K562 (cell line): ENCODE data around the gene CEP70. TPM values are rescaled to one million over a fixed set of nuclear protein-coding genes. Genes with fewer than 3 reads are reported as not detected.

Experiments
- ATAC-seq: fragments of 200-7000 bp; cut with Tn5 transposase; 3 replicates; pipeline ENCODE4 v1.9.1; 2020; ENCODE audit warnings: moderate library complexity
- BruUV-seq: library from RNA; stranded (reverse); fragments of 400-500 nt; replicated peaks from 2 replicates; lab custom pipeline; 2021; lab: Mats Ljungman, UMichigan
- CTCF ChIA-PET: fragments of 300-600 bp; formaldehyde crosslinking; extraction: SDS; loops from one replicate; lab custom pipeline; 2021; ENCODE audit warnings: low intra/inter-chr PET ratio; lab: Yijun Ruan, JAX
- POLR2A ChIA-PET: fragments of 300-600, 350-650 bp; sonication (Branson Sonifier 250); formaldehyde crosslinking; extraction: SDS; loops from one replicate; lab custom pipeline; 2021; ENCODE audit warnings: antibody characterized with exemption, inconsistent platforms; lab: Yijun Ruan, JAX
- DNase-seq, 4 experiments: peaks; one replicate each; pipeline versions ENCODE4 v3.0.0 to v3.0.0-alpha.2; 2011 to 2018; ENCODE audit warnings: low spot score in 3 of 4, mixed read lengths in 3 of 4; ENCODE audit errors: extremely low read depth in 1 of 4
- FAIRE-seq: peaks from 2 replicates; lab custom pipeline; 2011; peaks lifted over from hg19 to GRCh38; lab: Jason Lieb, UNC
- H2AFZ ChIP-seq: 2 replicates; pipeline ENCODE4 v1.6.0; 2011; ENCODE audit warnings: low read depth, low read length, control low read depth, inconsistent platforms
- H3K27ac ChIP-seq: fragments of 200-600 bp; 3 replicates; pipeline ENCODE4 v1.8.0; 2011; ENCODE audit warnings: low read depth, mild to moderate bottlenecking, control low read depth, inconsistent platforms, low read length, moderate library complexity, mixed read lengths; ENCODE audit errors: extremely low read depth
- H3K27me3 ChIP-seq, 2 experiments: fragments of 300-600 bp in 1 of 2; 2 replicates in 1 of 2; 3 replicates in 1 of 2; pipeline versions ENCODE4 v1.6.0 to v1.8.0; 2011; ENCODE audit warnings: inconsistent platforms in 2 of 2, low read length in 2 of 2, mild to moderate bottlenecking in 1 of 2, mixed read lengths in 1 of 2, moderate library complexity in 1 of 2; ENCODE audit not compliant: control insufficient read depth in 2 of 2, insufficient read depth in 2 of 2
- H3K36me3 ChIP-seq: fragments of 300-600 bp; 3 replicates; pipeline ENCODE4 v1.8.0; 2011; ENCODE audit warnings: mild to moderate bottlenecking, low read length, inconsistent platforms; ENCODE audit not compliant: control insufficient read depth, insufficient read depth
- H3K4me1 ChIP-seq, 2 experiments: fragments of 200-600 bp in 1 of 2; replicated peaks in 1 of 2; 2 replicates in 1 of 2; 3 replicates in 1 of 2; pipeline versions ENCODE4 v1.5.1 to v1.8.0; 2011; ENCODE audit warnings: inconsistent platforms in 2 of 2, low read length in 2 of 2, mild to moderate bottlenecking in 1 of 2, mixed read lengths in 1 of 2, moderate library complexity in 1 of 2; ENCODE audit not compliant: control insufficient read depth in 2 of 2, insufficient read depth in 2 of 2
- H3K4me2 ChIP-seq: 2 replicates; pipeline ENCODE4 v1.6.1; 2011; ENCODE audit warnings: low read length, control low read depth, inconsistent platforms, mixed read lengths; ENCODE audit not compliant: insufficient read depth
- H3K4me3 ChIP-seq: fragments of 200-600 bp; sonication (generic), shearing (Covaris generic); 2 replicates; pipeline ENCODE4 v1.5.1; 2016; ENCODE audit warnings: control low read depth, inconsistent platforms
- H3K79me2 ChIP-seq: fragments of 200-600 bp; 3 replicates; pipeline ENCODE4 v1.8.0; 2011; ENCODE audit warnings: low read length, inconsistent platforms; ENCODE audit not compliant: control insufficient read depth, insufficient read depth
- H3K9ac ChIP-seq, 2 experiments: 2 replicates each; pipeline versions ENCODE4 v1.6.0 to v1.6.1; 2011; ENCODE audit warnings: low read depth in 2 of 2, low read length in 2 of 2, control low read depth in 1 of 2, inconsistent platforms in 1 of 2, mild to moderate bottlenecking in 1 of 2, mixed read lengths in 1 of 2; ENCODE audit not compliant: insufficient read depth in 1 of 2
- H3K9me1 ChIP-seq: one replicate; pipeline ENCODE4 v1.6.0; 2011; ENCODE audit warnings: inconsistent platforms, mild to moderate bottlenecking, low read length, moderate library complexity; ENCODE audit not compliant: control insufficient read depth, insufficient read depth
- H3K9me3 ChIP-seq: replicated peaks from 2 replicates; pipeline ENCODE4 v1.5.1; 2011; ENCODE audit warnings: low read depth, low read length, inconsistent platforms; ENCODE audit not compliant: control insufficient read depth, insufficient read depth
- H4K20me1 ChIP-seq: replicated peaks from 2 replicates; pipeline ENCODE4 v1.6.1; 2011; ENCODE audit warnings: low read length, inconsistent platforms, mixed read lengths; ENCODE audit not compliant: control insufficient read depth, insufficient read depth
- ARID2 ChIP-seq: fragments of 450-650 bp; IDR thresholded peaks from 2 replicates; pipeline ENCODE4 v1.6.1; 2017; ENCODE audit warnings: antibody characterized with exemption, mild to moderate bottlenecking
- CC2D1A ChIP-seq: fragments of 450-650 bp; IDR thresholded peaks from 2 replicates; pipeline ENCODE4 v1.6.1; 2017; ENCODE audit warnings: mild to moderate bottlenecking
- CSDE1 ChIP-seq, 2 experiments: fragments of 450-650 bp; IDR thresholded peaks; 2 replicates each; pipeline ENCODE4 v1.6.1; 2016; ENCODE audit warnings: mild to moderate bottlenecking in 1 of 2
- LEF1 ChIP-seq: fragments of 450-650 bp; IDR thresholded peaks from 2 replicates; pipeline ENCODE4 v1.6.1; 2016; ENCODE audit warnings: mild to moderate bottlenecking
- RBM34 ChIP-seq: fragments of 200-400 bp; formaldehyde crosslinking; IDR thresholded peaks from 2 replicates; pipeline ENCODE4 v1.6.1; 2018; ENCODE audit warnings: low read length, borderline replicate concordance; ENCODE audit not compliant: insufficient read depth
- SNAPC5 ChIP-seq: fragments of 250-450 bp; sonication (Bioruptor Pico); IDR thresholded peaks from 2 replicates; pipeline ENCODE4 v1.8.0; 2021; ENCODE audit warnings: moderate library complexity, mild to moderate bottlenecking, inconsistent platforms
- ZHX1 ChIP-seq: fragments of 150-350 bp; conservative IDR thresholded peaks from 2 replicates; pipeline ENCODE4 v1.6.1; 2014; ENCODE audit warnings: low read length
- ZNF449 ChIP-seq: fragments of 250-450 bp; sonication (Bioruptor Pico); IDR thresholded peaks from 2 replicates; pipeline ENCODE4 v1.8.0; 2022; ENCODE audit warnings: moderate library complexity, mild to moderate bottlenecking, inconsistent platforms
- WGBS: fragments of 100-300 bp; shearing (Covaris generic); methylation state at CpG from one replicate; pipeline ENCODE4 v1.1.6; 2016; ENCODE audit warnings: low coverage, mixed read lengths; ENCODE audit not compliant: insufficient coverage; ENCODE audit errors: missing lambda C conversion rate; 5-methylcytosine and 5-hydroxymethylcytosine counted together
- in situ Hi-C: fragments of 300-500 bp; cut with MboI; formaldehyde crosslinking; loops from 4 replicates; pipeline ENCODE4 v1.15.0; 2018; ENCODE audit warnings: inconsistent platforms, mixed read lengths
- intact Hi-C: fragments of 100-400 bp; cut with micrococcal nuclease; formaldehyde crosslinking; loops from 2 replicates; pipeline ENCODE4 v1.14.2; 2022
- polyA plus RNA-seq, 8 experiments: library from polyadenylated mRNA; depleted of rRNA in 4 of 8; stranded (reverse) in 5 of 8; unstranded in 3 of 8; fragments of >200 nt; fragmentation: Nextera tagmentation in 2 of 8; fragmentation: Illumina TruSeq in 1 of 8; extraction: Ambion mirVana in 2 of 8; extraction: Trizol in 1 of 8; gene quantifications; 2 replicates each; pipeline versions ENCODE4 v1.2.1 to v1.2.3, GENCODE V29; 2011 to 2014; ENCODE audit warnings: inconsistent platforms in 1 of 8, missing spikeins in 1 of 8
- total RNA-seq, 7 experiments: library from RNA; depleted of rRNA in 6 of 7; stranded (reverse); fragments of >200 nt in 6 of 7; fragmentation: Illumina TruSeq in 2 of 7; extraction: Trizol in 2 of 7; gene quantifications; 2 replicates each; pipeline versions ENCODE4 v1.2.1 to v1.2.3, GENCODE V29; 2011 to 2021; ENCODE audit warnings: low replicate concordance in 1 of 7

Gene CEP70
- total and polyA plus RNA-seq, 9 of the 15 experiments (the other 6 are each of a cell fraction or from before 2014, with no cell fraction given): 16.1 to 31.5 (median 23.4) TPM

- Histone ChIP-seq H4K20me1 (no peaks in the 10 kb centered on the region), H3K4me2 (no peak overlapping the region), H3K36me3 (no peaks in the 10 kb centered on the region), H2AFZ (no peak overlapping the region), H3K79me2 (no peaks in the 10 kb centered on the region), H3K27me3 (peaks cover 0 to 13% of the 10 kb centered on the region in 2 experiments; a peak in 2 of 5 replicates), H3K4me3 (no peak overlapping the region), H3K9me1 (no peaks in the 10 kb centered on the region), H3K4me1 (no peaks in the 10 kb centered on the region; a peak in 2 of 5 replicates), H3K9ac (no peak overlapping the region), H3K27ac (no peak overlapping the region), H3K9me3 (no peaks in the 10 kb centered on the region)
- in situ Hi-C loops (loop anchor here (10.0 kb wide), 1 partner anchor 466 kb away; no protein-coding TSS in a partner anchor), intact Hi-C loops (no loop called here)
- POLR2A ChIA-PET: interaction anchor here (0.6 to 1.4 kb wide), 2 partner anchors 11 to 56 kb away, joined by 4 read pairs; no protein-coding TSS in a partner anchor
- BruUV-seq: no TSS peak
- no peak for TF ChIP-seq ZNF449 (CRISPR knock-in tag)
- no peak for TF ChIP-seq CSDE1 (IDR thresholded peaks at IDR 0.05)
- no peak for TF ChIP-seq CC2D1A
- TF ChIP-seq ZHX1: no peak
- no peak for TF ChIP-seq RBM34
- TF ChIP-seq LEF1: no peak
- TF ChIP-seq ARID2: no peak
- no peak for TF ChIP-seq SNAPC5
- DNase-seq: no peak
- no peak for FAIRE-seq
- ATAC-seq: no peak
- CTCF ChIA-PET: no interaction called here
- WGBS: 3% methylated on average over 6 of the region's 6 CpGs
Measured at GRCh38 chr3:138468451-138468850, 125.6 kb downstream of the CEP70 start.
